BLaER1 (cell line): ENCODE results near the gene UCK1.
"Not testable (repeated sequence)": the region's sequence is repeated elsewhere in the genome, so short reads cannot be mapped to it uniquely, and the experiment has no call there.

Experiments
- H3K27ac ChIP-seq: shearing (Covaris generic); formaldehyde crosslinking; 2 replicates; pipeline ENCODE4 v1.8.1; 2022
- H3K27me3 ChIP-seq: shearing (Covaris generic); formaldehyde crosslinking; 2 replicates; pipeline ENCODE4 v1.8.1; 2022
- H3K36me3 ChIP-seq: shearing (Covaris generic); formaldehyde crosslinking; 2 replicates; pipeline ENCODE4 v1.8.1; 2022
- H3K4me1 ChIP-seq: shearing (Covaris generic); formaldehyde crosslinking; 2 replicates; pipeline ENCODE4 v1.8.1; 2022
- H3K4me2 ChIP-seq: shearing (Covaris generic); formaldehyde crosslinking; 2 replicates; pipeline ENCODE4 v1.8.1; 2022
- H3K4me3 ChIP-seq: shearing (Covaris generic); formaldehyde crosslinking; 2 replicates; pipeline ENCODE4 v1.8.1; 2022
- H3K9ac ChIP-seq: shearing (Covaris generic); formaldehyde crosslinking; 2 replicates; pipeline ENCODE4 v1.8.1; 2022
- H3K9me3 ChIP-seq: shearing (Covaris generic); formaldehyde crosslinking; 2 replicates; pipeline ENCODE4 v1.8.1; 2022
- H4K20me1 ChIP-seq: shearing (Covaris generic); formaldehyde crosslinking; 2 replicates; pipeline ENCODE4 v1.8.1; 2022
- Cebpa-rat ChIP-seq: shearing (Covaris generic); IDR thresholded peaks from 2 replicates; pipeline ENCODE4 v1.8.1; 2022

Gene UCK1

DNA sequence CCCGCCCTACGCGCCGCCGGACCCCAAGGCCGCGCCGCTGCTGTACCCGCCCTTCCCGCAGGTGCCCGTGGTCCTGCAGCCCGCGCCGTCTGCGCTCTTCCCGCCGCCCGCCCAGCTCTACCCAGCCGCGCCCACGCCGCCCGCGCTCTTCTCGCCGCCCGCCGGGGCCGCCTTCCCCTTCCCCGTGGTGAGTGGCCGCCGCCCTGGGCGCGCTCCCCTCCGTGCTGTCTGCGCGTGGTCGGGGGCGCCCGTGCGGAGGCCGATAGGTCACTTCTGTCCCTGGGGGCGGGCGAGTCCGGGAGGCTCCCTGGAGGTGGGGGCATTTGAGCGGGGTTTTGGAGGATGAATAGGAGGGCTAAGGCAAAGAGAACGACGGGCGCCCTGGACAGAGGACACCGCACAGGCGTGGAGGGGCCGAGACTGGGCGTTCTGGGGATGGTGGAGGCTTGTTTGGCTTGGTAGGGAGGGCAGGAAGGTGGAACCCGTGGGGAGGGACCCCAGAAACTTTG is 23.8 kb upstream of the UCK1 start:
- Histone ChIP-seq H3K9ac (no peak overlapping the region), H3K4me1 (no peaks in the 10 kb centered on the region), H3K27me3 (no peaks in the 10 kb centered on the region), H3K4me2 (no peak overlapping the region), H3K36me3 (peaks cover 5% of the 10 kb centered on the region; the same call in 1 of the 2 replicates), H3K27ac (no peak overlapping the region), H3K4me3 (no peak overlapping the region), H4K20me1 (no peaks in the 10 kb centered on the region), H3K9me3 (no peaks in the 10 kb centered on the region)
- no peak for TF ChIP-seq Cebpa-rat

- Histone ChIP-seq H4K20me1 (no peaks in the 10 kb centered on the region), H3K9ac (no peak overlapping the region), H3K4me1 (no peaks in the 10 kb centered on the region), H3K9me3 (no peaks in the 10 kb centered on the region), H3K27ac (no peak overlapping the region), H3K4me2 (no peak overlapping the region), H3K27me3 (no peaks in the 10 kb centered on the region), H3K4me3 (no peak overlapping the region), H3K36me3 (peaks cover 5% of the 10 kb centered on the region; the same call in 1 of the 2 replicates)
- no peak for TF ChIP-seq Cebpa-rat
Observed at GRCh38 chr9:131554087-131554842, 23.2 kb upstream of the UCK1 start.

DNA sequence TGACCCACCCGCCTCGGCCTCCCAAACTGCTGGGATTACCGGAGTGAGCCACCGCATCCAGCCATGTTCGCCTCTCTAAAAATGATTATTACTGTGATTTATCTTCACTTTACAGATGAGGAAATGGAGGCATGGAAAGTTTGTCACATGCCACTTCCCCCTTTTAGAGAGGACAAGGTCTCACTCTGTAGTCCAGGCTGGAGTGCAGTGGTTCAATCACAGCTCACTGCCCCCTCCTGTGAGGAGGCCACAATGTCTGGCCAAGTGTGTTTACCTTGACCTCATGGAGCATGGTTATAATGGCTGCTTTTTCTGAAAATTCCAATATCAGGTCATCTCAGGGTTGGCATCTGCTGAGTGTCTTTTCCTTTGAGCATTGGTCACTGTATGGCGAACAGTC is 21.0 kb upstream of the UCK1 start:
- no peak for TF ChIP-seq Cebpa-rat
- Histone ChIP-seq H3K4me3 (no peak overlapping the region), H3K27me3 (peaks cover 18% of the 10 kb centered on the region), H3K9me3 (peaks cover 14% of the 10 kb centered on the region; the same call in 1 of the 2 replicates), H4K20me1 (no peaks in the 10 kb centered on the region), H3K4me1 (no peaks in the 10 kb centered on the region), H3K4me2 (no peak overlapping the region), H3K27ac (no peak overlapping the region), H3K9ac (no peak overlapping the region), H3K36me3 (no peaks in the 10 kb centered on the region)

GRCh38 chr9:131550465-131550864 is 19.4 kb upstream of the UCK1 start:
- H3K4me1 ChIP-seq, H3K36me3 ChIP-seq, H3K9ac ChIP-seq, H3K27ac ChIP-seq, H3K4me3 ChIP-seq, H3K4me2 ChIP-seq, H4K20me1 ChIP-seq: not testable (repeated sequence)
- peaks cover 34% of the 10 kb centered on the region for H3K27me3 ChIP-seq
- peaks cover 30% of the 10 kb centered on the region for H3K9me3 ChIP-seq

- not testable (repeated sequence) for H3K4me1 ChIP-seq, H3K36me3 ChIP-seq
- H3K27me3 ChIP-seq: peaks cover 45% of the 10 kb centered on the region
Observed at GRCh38 chr9:131549186-131549585, 18.1 kb upstream of the UCK1 start.

GRCh38 chr9:131546336-131547084 is 15.4 kb upstream of the UCK1 start:
- Histone ChIP-seq H3K27ac (no peak overlapping the region), H3K36me3 (no peaks in the 10 kb centered on the region), H4K20me1 (no peaks in the 10 kb centered on the region), H3K4me2 (no peak overlapping the region), H3K9ac (no peak overlapping the region), H3K4me3 (0 out of 2 replicates have a peak overlapping the region, but pooled peaks have one; percentile 3), H3K4me1 (no peaks in the 10 kb centered on the region), H3K9me3 (peaks cover 66% of the 10 kb centered on the region), H3K27me3 (peaks cover 46% of the 10 kb centered on the region)
- TF ChIP-seq Cebpa-rat: no peak

More at GRCh38 chr9:131549186-131549585, 18.1 kb upstream of the UCK1 start:
- H3K4me3 ChIP-seq, H4K20me1 ChIP-seq, H3K4me2 ChIP-seq, H3K27ac ChIP-seq, H3K9ac ChIP-seq: not testable (repeated sequence)
- peaks cover 43% of the 10 kb centered on the region for H3K9me3 ChIP-seq

DNA sequence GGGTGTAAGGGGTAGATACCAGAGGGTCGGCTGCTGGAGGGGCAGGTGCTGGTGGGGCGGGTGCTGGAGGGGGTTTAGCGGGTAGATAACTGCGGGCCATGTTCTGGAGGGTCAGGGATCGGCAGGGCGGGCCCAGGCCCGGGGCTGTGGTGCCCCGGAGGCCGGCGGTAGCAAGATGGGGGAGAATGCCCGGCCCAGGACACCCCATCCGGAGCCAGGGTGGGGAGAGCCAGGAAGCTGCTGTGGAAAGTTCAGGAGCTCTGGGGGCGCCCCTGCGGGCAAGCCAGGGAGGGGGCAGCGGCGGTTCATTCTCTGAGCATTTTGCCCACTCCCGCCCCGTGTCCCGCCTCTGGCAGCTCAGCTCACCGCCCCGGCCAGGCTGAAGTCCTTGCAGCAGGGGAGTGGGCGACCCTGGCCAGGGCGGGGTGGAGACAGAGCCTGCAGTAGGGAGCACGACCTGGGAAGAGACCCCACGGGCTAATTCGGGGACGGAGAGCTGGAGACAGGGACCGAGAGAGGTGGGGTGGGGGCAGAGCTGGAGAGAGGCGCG is 14.8 kb upstream of the UCK1 start:
- Histone ChIP-seq H3K27ac (no peak overlapping the region), H3K36me3 (no peaks in the 10 kb centered on the region), H3K4me1 (no peaks in the 10 kb centered on the region), H3K9me3 (peaks cover 66% of the 10 kb centered on the region), H3K9ac (no peak overlapping the region), H3K27me3 (peaks cover 46% of the 10 kb centered on the region), H4K20me1 (no peaks in the 10 kb centered on the region), H3K4me3 (0 out of 2 replicates have a peak overlapping the region, but pooled peaks have one; percentile 3), H3K4me2 (no peak overlapping the region)
- TF ChIP-seq Cebpa-rat: no peak

DNA sequence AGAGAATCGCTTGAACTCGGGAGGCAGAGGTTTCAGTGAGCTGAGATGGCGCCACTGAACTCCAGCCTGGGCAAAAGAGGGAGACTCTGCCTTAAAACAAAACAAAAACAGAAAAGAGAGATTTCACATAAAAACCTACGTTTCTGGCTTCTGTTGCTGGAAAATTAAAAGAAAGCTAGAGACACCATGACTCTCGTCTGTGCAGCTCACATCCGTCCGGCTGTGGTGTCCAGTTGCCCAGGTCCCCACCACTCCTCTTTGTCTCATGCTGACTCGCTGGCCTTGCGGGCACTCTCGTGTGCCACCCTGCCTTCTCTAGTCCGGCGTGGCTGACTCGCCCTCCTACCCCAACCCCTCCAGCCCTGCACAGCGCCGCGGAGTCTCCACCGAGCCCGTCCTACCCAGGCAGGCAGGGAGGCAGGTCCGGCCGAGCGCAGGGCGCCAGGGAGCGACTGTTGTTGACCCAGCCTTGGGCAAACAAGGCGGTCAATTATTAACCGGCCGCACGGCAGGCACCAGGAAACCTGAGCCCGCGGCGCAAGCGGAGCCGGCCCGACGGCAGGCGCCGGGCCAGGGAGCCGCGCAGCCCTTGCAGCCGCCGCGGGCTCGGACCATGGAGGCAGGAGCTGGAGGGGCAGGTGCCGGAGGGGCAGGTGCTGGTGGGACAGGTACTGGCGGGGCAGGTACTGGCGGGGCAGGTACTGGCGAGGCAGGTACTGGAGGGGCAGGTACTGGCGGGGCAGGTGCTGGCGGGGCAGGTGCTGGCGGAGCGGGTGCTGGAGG is 14.1 kb upstream of the UCK1 start, which contains the start of gene PRRT1B:
Gene PRRT1B (plus strand): TSS at position 521 of the 783 bp plus-strand sequence. CDS start 93 bp downstream, at position 614.
- H3K4me3 ChIP-seq: 0 out of 2 replicates have a peak within 1 kb of the TSS, but pooled peaks have one; percentile 3
- no peak for TF ChIP-seq Cebpa-rat

GRCh38 chr9:131543141-131543540 is 12.1 kb upstream of the UCK1 start:
- Histone ChIP-seq H3K36me3 (no peaks in the 10 kb centered on the region), H3K27ac (no peak overlapping the region)

More for the DNA sequence above, 14.1 kb upstream of the UCK1 start, which contains the start of gene PRRT1B:
- peaks cover 46% of the 10 kb centered on the region for H3K27me3 ChIP-seq
- H4K20me1 ChIP-seq: no peaks in the 10 kb centered on the region
- no peak within 1 kb of the TSS for H3K9ac ChIP-seq
- no peaks in the 10 kb centered on the region for H3K36me3 ChIP-seq
- no peaks in the 10 kb centered on the region for H3K4me1 ChIP-seq
- H3K9me3 ChIP-seq: peaks cover 66% of the 10 kb centered on the region
- H3K4me2 ChIP-seq: no peak within 1 kb of the TSS
- H3K27ac ChIP-seq: no peak within 1 kb of the TSS

More at GRCh38 chr9:131543141-131543540, 12.1 kb upstream of the UCK1 start:
- Histone ChIP-seq H4K20me1 (no peaks in the 10 kb centered on the region), H3K9ac (no peak overlapping the region), H3K4me3 (no peak overlapping the region), H3K27me3 (peaks cover 39% of the 10 kb centered on the region), H3K4me1 (peaks cover 12% of the 10 kb centered on the region), H3K4me2 (no peak overlapping the region), H3K9me3 (peaks cover 61% of the 10 kb centered on the region)
- no peak for TF ChIP-seq Cebpa-rat
